Liver (tissue), 3 donors: ENCODE measurements around the gene STUM.

Experiments
- CTCF ChIP-seq: fragments of 150-350 bp; IDR thresholded peaks from 2 replicates; pipeline ENCODE4 v1.5.1; 2017; ENCODE audit warnings: improper control_type of control experiment, low read depth, low read length; ENCODE audit not compliant: missing input control
- GABPA ChIP-seq, 2 donors: IDR thresholded peaks in 1 of 2; conservative IDR thresholded peaks in 1 of 2; 2 replicates each; pipeline ENCODE4 v1.6.1; 2016; ENCODE audit warnings: antibody characterized with exemption in 2 of 2, mild to moderate bottlenecking in 1 of 2, moderate library complexity in 1 of 2
- JUND ChIP-seq, 2 donors: IDR thresholded peaks; 2 replicates each; pipeline ENCODE4 v1.6.1; 2016; ENCODE audit warnings: antibody characterized with exemption in 2 of 2
- TAF1 ChIP-seq: conservative IDR thresholded peaks from 2 replicates; pipeline ENCODE4 v1.6.1; 2016; ENCODE audit warnings: antibody characterized with exemption, mild to moderate bottlenecking
- TF ChIP-seq, protein P1 (sequence below): IDR thresholded peaks from 2 replicates; pipeline ENCODE4 v1.6.1; 2016; ENCODE audit warnings: antibody characterized with exemption
- donor health status: healthy.
- donor health status: healthy.

GRCh38 chr1:226566234-226566633, 17.7 kb downstream of the STUM start:
- TF ChIP-seq JUND (IDR thresholded peaks at IDR 0.05) = no peak
- TF ChIP-seq TAF1 = no peak
- TF ChIP-seq CTCF = no peak
- TF ChIP-seq GABPA (IDR thresholded peaks at IDR 0.05 in 1 of 2, conservative IDR thresholded peaks at IDR 0.05 in 1 of 2) = no peak
- TF ChIP-seq, protein P1, sequence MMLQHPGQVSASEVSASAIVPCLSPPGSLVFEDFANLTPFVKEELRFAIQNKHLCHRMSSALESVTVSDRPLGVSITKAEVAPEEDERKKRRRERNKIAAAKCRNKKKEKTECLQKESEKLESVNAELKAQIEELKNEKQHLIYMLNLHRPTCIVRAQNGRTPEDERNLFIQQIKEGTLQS = no peak
